Measurements from ENCODE around the gene DYNLL1. TPM values are rescaled to one million over a fixed set of nuclear protein-coding genes. Genes with fewer than 3 reads are reported as not detected.
A peak's percentile ranks its signal among the peaks of the same experiment; 100 is the strongest.

The DYNLL1 gene
- total and polyA plus RNA-seq, 2 of the 13 experiments (the other 11 are each of a cell fraction or from before 2014, with no cell fraction given): 271 to 294 TPM

DNA sequence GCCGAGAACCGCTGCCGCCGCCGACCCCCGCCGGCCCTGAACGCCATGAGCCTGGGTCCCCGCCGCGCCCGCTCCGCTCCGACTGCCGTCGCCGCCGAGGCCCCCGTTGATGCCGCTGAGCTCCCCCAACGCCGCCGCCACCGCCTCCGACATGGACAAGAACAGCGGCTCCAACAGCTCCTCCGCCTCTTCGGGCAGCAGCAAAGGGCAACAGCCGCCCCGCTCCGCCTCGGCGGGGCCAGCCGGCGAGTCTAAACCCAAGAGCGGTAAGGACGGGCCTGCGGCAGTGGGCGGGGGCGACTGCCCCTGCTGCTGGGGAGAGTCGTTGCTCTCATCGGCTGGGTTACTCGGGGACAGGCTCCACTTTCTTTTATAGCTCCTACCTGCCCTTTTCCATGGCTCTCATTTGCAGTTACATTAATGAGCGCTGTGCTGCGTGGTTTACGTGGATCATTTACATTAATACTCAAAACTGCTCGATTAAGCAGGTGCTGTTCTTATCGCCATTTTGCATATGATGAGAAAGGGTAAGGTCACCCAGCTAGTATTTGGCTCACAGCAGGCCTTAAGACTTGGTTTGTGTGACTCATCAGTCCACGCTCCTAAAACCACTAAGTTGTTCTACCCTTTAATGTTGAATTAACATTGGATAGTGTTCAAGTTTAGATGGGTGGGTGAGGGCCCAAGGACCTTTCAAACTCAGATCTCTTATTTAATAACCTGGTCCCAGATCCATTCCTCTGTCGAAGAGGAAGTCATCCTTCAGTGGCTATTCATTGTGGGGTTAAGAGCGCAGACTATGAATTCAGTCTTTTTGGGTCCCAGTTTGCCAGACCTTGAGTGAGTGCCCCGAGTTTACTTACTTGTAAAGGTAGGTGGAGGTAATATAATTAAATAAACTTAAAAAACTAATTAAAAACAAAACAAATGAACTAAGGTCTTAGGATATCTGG lies 39.1 kb downstream of the DYNLL1 start (continued):
- TF ChIP-seq ISX (CRISPR knock-in tag; conservative IDR thresholded peaks at IDR 0.05) (no peak), ZNF7 (CRISPR knock-in tag; IDR thresholded peaks at IDR 0.05) (no peak), ZNF136 (CRISPR knock-in tag; IDR thresholded peaks at IDR 0.05; ENCODE audit: low read depth) (no peak), XBP1 (CRISPR knock-in tag; IDR thresholded peaks at IDR 0.05) (no peak), FOXC1 (CRISPR knock-in tag; IDR thresholded peaks at IDR 0.05; ENCODE audit: borderline replicate concordance) (no peak), AGO1 (IDR thresholded peaks at IDR 0.05; ENCODE audit: low read depth, low read length, poor library complexity, severe bottlenecking) (no peak), ZNF619 (CRISPR knock-in tag; IDR thresholded peaks at IDR 0.05) (no peak), TP53 (CRISPR knock-in tag; conservative IDR thresholded peaks at IDR 0.05) (no peak), FOSL2 (CRISPR knock-in tag; IDR thresholded peaks at IDR 0.05) (peak; percentile 60), ASH2L (IDR thresholded peaks at IDR 0.05; ENCODE audit: insufficient read length, low read depth, low read length) (peak; percentile 86), ZNF605 (CRISPR knock-in tag; IDR thresholded peaks at IDR 0.05) (no peak), ATF7-NPFF (CRISPR knock-in tag; IDR thresholded peaks at IDR 0.05; ENCODE audit: low read depth) (no peak), KLF11 (CRISPR knock-in tag; IDR thresholded peaks at IDR 0.05) (no peak)
- TF ChIP-seq, protein P1, sequence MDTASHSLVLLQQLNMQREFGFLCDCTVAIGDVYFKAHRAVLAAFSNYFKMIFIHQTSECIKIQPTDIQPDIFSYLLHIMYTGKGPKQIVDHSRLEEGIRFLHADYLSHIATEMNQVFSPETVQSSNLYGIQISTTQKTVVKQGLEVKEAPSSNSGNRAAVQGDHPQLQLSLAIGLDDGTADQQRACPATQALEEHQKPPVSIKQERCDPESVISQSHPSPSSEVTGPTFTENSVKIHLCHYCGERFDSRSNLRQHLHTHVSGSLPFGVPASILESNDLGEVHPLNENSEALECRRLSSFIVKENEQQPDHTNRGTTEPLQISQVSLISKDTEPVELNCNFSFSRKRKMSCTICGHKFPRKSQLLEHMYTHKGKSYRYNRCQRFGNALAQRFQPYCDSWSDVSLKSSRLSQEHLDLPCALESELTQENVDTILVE (CRISPR knock-in tag; IDR thresholded peaks at IDR 0.05): no peak
- TF ChIP-seq, protein P2, sequence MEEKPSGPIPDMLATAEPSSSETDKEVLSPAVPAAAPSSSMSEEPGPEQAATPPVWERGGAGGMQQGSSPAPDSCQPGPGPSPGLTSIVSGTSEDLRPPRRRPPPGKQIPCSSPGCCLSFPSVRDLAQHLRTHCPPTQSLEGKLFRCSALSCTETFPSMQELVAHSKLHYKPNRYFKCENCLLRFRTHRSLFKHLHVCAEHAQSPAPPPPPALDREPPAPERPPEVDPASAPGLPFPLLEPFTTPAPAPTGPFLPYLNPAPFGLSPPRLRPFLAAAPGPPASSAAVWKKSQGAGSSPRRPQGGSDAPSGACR (CRISPR knock-in tag; IDR thresholded peaks at IDR 0.05): no peak
- TF ChIP-seq, protein P3, sequence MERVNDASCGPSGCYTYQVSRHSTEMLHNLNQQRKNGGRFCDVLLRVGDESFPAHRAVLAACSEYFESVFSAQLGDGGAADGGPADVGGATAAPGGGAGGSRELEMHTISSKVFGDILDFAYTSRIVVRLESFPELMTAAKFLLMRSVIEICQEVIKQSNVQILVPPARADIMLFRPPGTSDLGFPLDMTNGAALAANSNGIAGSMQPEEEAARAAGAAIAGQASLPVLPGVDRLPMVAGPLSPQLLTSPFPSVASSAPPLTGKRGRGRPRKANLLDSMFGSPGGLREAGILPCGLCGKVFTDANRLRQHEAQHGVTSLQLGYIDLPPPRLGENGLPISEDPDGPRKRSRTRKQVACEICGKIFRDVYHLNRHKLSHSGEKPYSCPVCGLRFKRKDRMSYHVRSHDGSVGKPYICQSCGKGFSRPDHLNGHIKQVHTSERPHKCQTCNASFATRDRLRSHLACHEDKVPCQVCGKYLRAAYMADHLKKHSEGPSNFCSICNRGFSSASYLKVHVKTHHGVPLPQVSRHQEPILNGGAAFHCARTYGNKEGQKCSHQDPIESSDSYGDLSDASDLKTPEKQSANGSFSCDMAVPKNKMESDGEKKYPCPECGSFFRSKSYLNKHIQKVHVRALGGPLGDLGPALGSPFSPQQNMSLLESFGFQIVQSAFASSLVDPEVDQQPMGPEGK (CRISPR knock-in tag; IDR thresholded peaks at IDR 0.05): no peak; the same call in 1 of the 2 replicates
- TF ChIP-seq, protein P4, sequence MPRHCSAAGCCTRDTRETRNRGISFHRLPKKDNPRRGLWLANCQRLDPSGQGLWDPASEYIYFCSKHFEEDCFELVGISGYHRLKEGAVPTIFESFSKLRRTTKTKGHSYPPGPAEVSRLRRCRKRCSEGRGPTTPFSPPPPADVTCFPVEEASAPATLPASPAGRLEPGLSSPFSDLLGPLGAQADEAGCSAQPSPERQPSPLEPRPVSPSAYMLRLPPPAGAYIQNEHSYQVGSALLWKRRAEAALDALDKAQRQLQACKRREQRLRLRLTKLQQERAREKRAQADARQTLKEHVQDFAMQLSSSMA (CRISPR knock-in tag; IDR thresholded peaks at IDR 0.05): no peak
- TF ChIP-seq, protein P5, sequence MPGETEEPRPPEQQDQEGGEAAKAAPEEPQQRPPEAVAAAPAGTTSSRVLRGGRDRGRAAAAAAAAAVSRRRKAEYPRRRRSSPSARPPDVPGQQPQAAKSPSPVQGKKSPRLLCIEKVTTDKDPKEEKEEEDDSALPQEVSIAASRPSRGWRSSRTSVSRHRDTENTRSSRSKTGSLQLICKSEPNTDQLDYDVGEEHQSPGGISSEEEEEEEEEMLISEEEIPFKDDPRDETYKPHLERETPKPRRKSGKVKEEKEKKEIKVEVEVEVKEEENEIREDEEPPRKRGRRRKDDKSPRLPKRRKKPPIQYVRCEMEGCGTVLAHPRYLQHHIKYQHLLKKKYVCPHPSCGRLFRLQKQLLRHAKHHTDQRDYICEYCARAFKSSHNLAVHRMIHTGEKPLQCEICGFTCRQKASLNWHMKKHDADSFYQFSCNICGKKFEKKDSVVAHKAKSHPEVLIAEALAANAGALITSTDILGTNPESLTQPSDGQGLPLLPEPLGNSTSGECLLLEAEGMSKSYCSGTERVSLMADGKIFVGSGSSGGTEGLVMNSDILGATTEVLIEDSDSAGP (CRISPR knock-in tag; IDR thresholded peaks at IDR 0.05; ENCODE audit: borderline replicate concordance): peak; percentile 66; the same call in 1 of the 2 replicates
- TF ChIP-seq, protein P6, sequence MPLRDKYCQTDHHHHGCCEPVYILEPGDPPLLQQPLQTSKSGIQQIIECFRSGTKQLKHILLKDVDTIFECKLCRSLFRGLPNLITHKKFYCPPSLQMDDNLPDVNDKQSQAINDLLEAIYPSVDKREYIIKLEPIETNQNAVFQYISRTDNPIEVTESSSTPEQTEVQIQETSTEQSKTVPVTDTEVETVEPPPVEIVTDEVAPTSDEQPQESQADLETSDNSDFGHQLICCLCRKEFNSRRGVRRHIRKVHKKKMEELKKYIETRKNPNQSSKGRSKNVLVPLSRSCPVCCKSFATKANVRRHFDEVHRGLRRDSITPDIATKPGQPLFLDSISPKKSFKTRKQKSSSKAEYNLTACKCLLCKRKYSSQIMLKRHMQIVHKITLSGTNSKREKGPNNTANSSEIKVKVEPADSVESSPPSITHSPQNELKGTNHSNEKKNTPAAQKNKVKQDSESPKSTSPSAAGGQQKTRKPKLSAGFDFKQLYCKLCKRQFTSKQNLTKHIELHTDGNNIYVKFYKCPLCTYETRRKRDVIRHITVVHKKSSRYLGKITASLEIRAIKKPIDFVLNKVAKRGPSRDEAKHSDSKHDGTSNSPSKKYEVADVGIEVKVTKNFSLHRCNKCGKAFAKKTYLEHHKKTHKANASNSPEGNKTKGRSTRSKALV (CRISPR knock-in tag; IDR thresholded peaks at IDR 0.05): no peak
